ENCODE data around the gene PPP1R15A. TPM values are rescaled to one million over a fixed set of nuclear protein-coding genes. Genes with fewer than 3 reads are reported as not detected.
A peak's percentile ranks its signal among the peaks of the same experiment; 100 is the strongest.

The PPP1R15A gene
- polyA plus RNA-seq, 1 donor (not counting 4 experiments of a cell fraction or from before 2014, with no cell fraction given): 36.6 TPM

GRCh38 chr19:48872884-48873475, 759 bp downstream of the PPP1R15A start:
- Histone ChIP-seq H3K9me3 (ENCODE audit: control insufficient read depth, low read depth, low read length) (no peaks in the 10 kb centered on the region), H3K4me3 (ENCODE audit: control insufficient read depth in 2 of 3, extremely low read depth in 1 of 3, insufficient read depth in 2 of 3, low read depth in 1 of 3, low read length in 3 of 3) (peak overlapping the region; percentile 99 to 100 (median 100)), H3K4me2 (ENCODE audit: control insufficient read depth, extremely low read depth, insufficient read depth, low read depth, low read length) (peak overlapping the region; percentile 91), H4K20me1 (ENCODE audit: control insufficient read depth, extremely low read depth, insufficient read depth, low read length) (peaks cover 15% of the 10 kb centered on the region), H3K27ac (ENCODE audit: control insufficient read depth, insufficient read depth, low read length) (peak overlapping the region; percentile 100), H3K79me2 (ENCODE audit: control insufficient read depth, insufficient read depth, low read length) (peaks cover 32% of the 10 kb centered on the region), H3K36me3 (ENCODE audit: control insufficient read depth in 2 of 2, extremely low read depth in 1 of 2, insufficient read depth in 2 of 2, low read length in 2 of 2) (peaks cover 22 to 30% of the 10 kb centered on the region in 2 experiments), H3K9me1 (ENCODE audit: control insufficient read depth, extremely low read depth, insufficient read depth, low read length) (peaks cover 2% of the 10 kb centered on the region), H3K4me1 (ENCODE audit: control insufficient read depth, extremely low read depth, insufficient read depth, low read length) (peaks cover 12% of the 10 kb centered on the region), H3K9ac (ENCODE audit: control insufficient read depth, extremely low read depth, insufficient read depth, low read length) (peak overlapping the region; percentile 100), H2AFZ (ENCODE audit: control insufficient read depth, low read length) (no peak overlapping the region), H3K27me3 (ENCODE audit: control insufficient read depth, extremely low read depth, insufficient read depth, low read length) (no peaks in the 10 kb centered on the region)
- FAIRE-seq: no peak
- TF ChIP-seq EZH2 (IDR thresholded peaks at IDR 0.05; ENCODE audit: low read length): no peak
- TF ChIP-seq CTCF (optimal IDR thresholded peaks at IDR 0.05 in 1 of 3, IDR thresholded peaks at IDR 0.05 in 1 of 3, conservative IDR thresholded peaks at IDR 0.05 in 1 of 3; ENCODE audit: extremely low read depth in 1 of 3, insufficient read depth in 2 of 3, low read length in 3 of 3): no peak
- DNase-seq (ENCODE audit: low read depth, low spot score): peak; percentile 77
- dilution Hi-C loops (cut with MboI; ENCODE audit: extremely low pct_ligation_motif_present, low sequenced_read_pairs): no loop called here

- TF ChIP-seq CTCF (optimal IDR thresholded peaks at IDR 0.05 in 1 of 3, IDR thresholded peaks at IDR 0.05 in 1 of 3, conservative IDR thresholded peaks at IDR 0.05 in 1 of 3; ENCODE audit: extremely low read depth in 1 of 3, insufficient read depth in 2 of 3, low read length in 3 of 3) (no peak), EZH2 (IDR thresholded peaks at IDR 0.05; ENCODE audit: low read length) (no peak)
- Histone ChIP-seq H3K4me2 (ENCODE audit: control insufficient read depth, extremely low read depth, insufficient read depth, low read depth, low read length) (peak overlapping the region; percentile 91), H3K27me3 (ENCODE audit: control insufficient read depth, extremely low read depth, insufficient read depth, low read length) (no peaks in the 10 kb centered on the region), H3K9ac (ENCODE audit: control insufficient read depth, extremely low read depth, insufficient read depth, low read length) (peak overlapping the region; percentile 100), H3K9me1 (ENCODE audit: control insufficient read depth, extremely low read depth, insufficient read depth, low read length) (peaks cover 2% of the 10 kb centered on the region), H3K9me3 (ENCODE audit: control insufficient read depth, low read depth, low read length) (no peaks in the 10 kb centered on the region), H3K79me2 (ENCODE audit: control insufficient read depth, insufficient read depth, low read length) (peaks cover 32% of the 10 kb centered on the region), H2AFZ (ENCODE audit: control insufficient read depth, low read length) (no peak overlapping the region), H3K27ac (ENCODE audit: control insufficient read depth, insufficient read depth, low read length) (peak overlapping the region; percentile 100), H3K4me3 (ENCODE audit: control insufficient read depth in 2 of 3, extremely low read depth in 1 of 3, insufficient read depth in 2 of 3, low read depth in 1 of 3, low read length in 3 of 3) (peak overlapping the region; percentile 99 to 100 (median 100)), H3K4me1 (ENCODE audit: control insufficient read depth, extremely low read depth, insufficient read depth, low read length) (peaks cover 8% of the 10 kb centered on the region), H3K36me3 (ENCODE audit: control insufficient read depth in 2 of 2, extremely low read depth in 1 of 2, insufficient read depth in 2 of 2, low read length in 2 of 2) (peaks cover 22 to 30% of the 10 kb centered on the region in 2 experiments), H4K20me1 (ENCODE audit: control insufficient read depth, extremely low read depth, insufficient read depth, low read length) (peaks cover 15% of the 10 kb centered on the region)
- dilution Hi-C loops (cut with MboI; ENCODE audit: extremely low pct_ligation_motif_present, low sequenced_read_pairs): no loop called here
- DNase-seq (ENCODE audit: low read depth, low spot score) (no peak), FAIRE-seq (no peak)
Observed at GRCh38 chr19:48873476-48874302, 1.5 kb downstream of the PPP1R15A start.
